ENCODE data around the gene PNKD.

Gene PNKD

DNA sequence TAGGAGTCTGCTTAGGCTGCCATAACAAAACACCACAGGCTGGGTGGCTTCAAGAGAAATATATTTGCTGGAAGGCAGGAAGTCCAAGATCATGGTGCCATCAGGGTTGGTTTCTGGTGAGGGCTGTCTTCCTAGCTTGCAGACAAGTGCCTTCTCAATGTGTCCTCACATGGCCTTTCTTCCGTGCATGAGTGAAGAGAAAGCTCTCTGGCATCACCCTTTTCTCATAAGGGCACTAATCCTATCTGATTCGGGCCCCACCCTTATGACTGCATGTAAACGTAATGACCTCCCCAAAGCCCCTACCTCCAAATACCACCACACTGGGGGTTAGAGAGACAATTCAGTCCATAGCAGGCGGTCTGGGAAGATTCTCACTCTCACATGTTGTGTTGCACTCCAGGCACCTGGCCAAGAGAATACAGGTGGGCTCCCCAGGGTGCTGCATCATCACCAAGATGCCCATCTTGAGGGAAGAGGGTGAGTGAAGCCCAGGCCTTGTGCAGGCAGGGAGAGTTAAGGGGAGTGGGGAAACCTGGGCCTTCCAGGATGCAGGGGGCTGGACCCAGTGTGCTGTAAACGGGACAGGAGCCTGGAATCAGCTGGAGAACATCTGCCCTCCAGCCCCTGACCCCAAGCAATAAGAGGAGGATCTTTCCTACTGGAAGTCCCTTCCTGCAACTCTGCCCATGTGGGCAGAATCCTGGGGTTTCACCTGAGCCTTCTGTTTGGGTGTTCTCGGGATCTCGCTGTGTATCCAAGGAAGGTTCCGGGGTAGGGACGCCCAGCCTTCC lies 96.5 kb downstream of the PNKD start:
- TF ChIP-seq, protein P1, sequence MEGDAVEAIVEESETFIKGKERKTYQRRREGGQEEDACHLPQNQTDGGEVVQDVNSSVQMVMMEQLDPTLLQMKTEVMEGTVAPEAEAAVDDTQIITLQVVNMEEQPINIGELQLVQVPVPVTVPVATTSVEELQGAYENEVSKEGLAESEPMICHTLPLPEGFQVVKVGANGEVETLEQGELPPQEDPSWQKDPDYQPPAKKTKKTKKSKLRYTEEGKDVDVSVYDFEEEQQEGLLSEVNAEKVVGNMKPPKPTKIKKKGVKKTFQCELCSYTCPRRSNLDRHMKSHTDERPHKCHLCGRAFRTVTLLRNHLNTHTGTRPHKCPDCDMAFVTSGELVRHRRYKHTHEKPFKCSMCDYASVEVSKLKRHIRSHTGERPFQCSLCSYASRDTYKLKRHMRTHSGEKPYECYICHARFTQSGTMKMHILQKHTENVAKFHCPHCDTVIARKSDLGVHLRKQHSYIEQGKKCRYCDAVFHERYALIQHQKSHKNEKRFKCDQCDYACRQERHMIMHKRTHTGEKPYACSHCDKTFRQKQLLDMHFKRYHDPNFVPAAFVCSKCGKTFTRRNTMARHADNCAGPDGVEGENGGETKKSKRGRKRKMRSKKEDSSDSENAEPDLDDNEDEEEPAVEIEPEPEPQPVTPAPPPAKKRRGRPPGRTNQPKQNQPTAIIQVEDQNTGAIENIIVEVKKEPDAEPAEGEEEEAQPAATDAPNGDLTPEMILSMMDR (IDR thresholded peaks at IDR 0.05; ENCODE audit: insufficient read depth, low read length, poor library complexity, severe bottlenecking): no peak
- no peak for DNase-seq (ENCODE audit: extremely low read depth, insufficient read length)
- Histone ChIP-seq H3K27me3 (replicated peaks; ENCODE audit: control insufficient read depth, insufficient read depth, low read length) (no peaks in the 10 kb centered on the region), H3K4me3 (replicated peaks; ENCODE audit: low read depth, low read length) (peak overlapping the region; percentile 77), H3K36me3 (ENCODE audit: control insufficient read depth, insufficient read depth, low read length) (no peaks in the 10 kb centered on the region)

DNA sequence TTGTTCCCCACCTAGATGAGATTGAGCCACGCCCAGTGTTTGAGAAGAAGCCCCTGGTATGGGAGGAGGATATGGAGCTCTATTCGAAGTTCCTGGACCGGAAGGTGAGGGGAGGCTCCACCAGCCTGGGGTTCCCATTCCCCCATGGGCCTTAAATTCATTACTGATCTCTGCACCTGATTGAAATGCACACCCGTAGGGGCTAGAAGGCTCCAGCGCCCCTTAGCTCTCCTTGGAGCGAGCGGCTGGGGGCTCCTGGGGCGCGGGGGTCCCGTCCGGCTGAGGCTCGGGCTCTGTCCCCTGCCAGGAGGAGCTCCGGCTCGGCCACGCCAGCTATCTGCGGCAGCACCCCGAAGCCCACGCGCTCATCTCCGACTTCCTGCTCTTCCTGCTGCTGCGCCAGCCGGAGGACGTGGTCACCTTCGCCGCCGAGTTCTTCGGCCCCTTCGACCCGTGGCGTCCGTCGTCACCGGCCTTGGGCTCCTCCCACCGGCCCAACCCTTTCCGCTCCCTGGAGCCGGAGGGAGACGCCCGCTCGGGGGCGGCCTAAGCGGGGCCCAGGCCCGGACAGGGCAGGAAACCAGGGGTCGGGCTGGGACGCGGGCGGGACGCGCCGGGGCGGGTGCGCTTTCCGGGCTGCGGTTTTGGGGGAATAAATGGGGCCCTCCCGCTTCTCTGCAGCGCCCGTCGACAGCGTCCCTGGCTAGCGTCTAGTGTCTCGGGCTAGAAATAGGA lies 97.3 kb downstream of the PNKD start:
- no peaks in the 10 kb centered on the region for H3K36me3 ChIP-seq (ENCODE audit: control insufficient read depth, insufficient read depth, low read length)
- peak; percentile 89 for DNase-seq (ENCODE audit: extremely low read depth, insufficient read length)
- TF ChIP-seq, protein P1 (IDR thresholded peaks at IDR 0.05; ENCODE audit: insufficient read depth, low read length, poor library complexity, severe bottlenecking): no peak
- no peaks in the 10 kb centered on the region for H3K27me3 ChIP-seq (replicated peaks; ENCODE audit: control insufficient read depth, insufficient read depth, low read length)
- peak overlapping the region; percentile 77 for H3K4me3 ChIP-seq (replicated peaks; ENCODE audit: low read depth, low read length)

GRCh38 chr2:218368150-218368528 lies 97.8 kb downstream of the PNKD start:
- no peak for DNase-seq (ENCODE audit: extremely low read depth, insufficient read length)
- Histone ChIP-seq H3K27me3 (replicated peaks; ENCODE audit: control insufficient read depth, insufficient read depth, low read length) (no peaks in the 10 kb centered on the region), H3K36me3 (ENCODE audit: control insufficient read depth, insufficient read depth, low read length) (no peaks in the 10 kb centered on the region), H3K4me3 (replicated peaks; ENCODE audit: low read depth, low read length) (peak overlapping the region; percentile 77)
- TF ChIP-seq, protein P1 (IDR thresholded peaks at IDR 0.05; ENCODE audit: insufficient read depth, low read length, poor library complexity, severe bottlenecking): no peak

DNA sequence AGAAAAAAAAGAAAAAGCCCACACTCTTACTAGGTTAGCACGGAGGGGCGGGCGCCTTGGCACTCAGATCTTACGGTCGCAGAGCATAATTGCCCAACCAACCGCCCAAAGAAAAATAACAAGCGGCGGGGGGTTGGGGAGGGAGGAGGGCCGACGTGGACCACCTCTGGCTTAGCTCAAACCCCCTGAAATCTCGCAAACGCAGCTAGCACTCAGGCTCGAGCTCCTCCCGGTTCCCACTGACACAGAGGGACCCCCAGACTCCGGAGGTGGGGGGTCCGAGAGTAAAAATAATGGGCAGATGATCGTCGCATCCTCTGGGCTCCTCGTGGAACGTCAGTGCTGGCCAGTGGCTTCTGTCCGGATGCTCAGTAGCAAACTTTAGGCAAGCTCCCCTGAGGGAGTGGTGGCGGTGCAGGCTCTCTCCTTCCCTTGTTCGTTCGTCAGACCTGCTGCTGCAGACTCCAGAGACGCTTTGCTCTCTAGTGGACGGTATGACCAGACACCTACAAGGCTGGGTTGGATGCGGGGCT lies 98.4 kb downstream of the PNKD start:
- H3K36me3 ChIP-seq (ENCODE audit: control insufficient read depth, insufficient read depth, low read length): no peaks in the 10 kb centered on the region
- TF ChIP-seq, protein P1 (IDR thresholded peaks at IDR 0.05; ENCODE audit: insufficient read depth, low read length, poor library complexity, severe bottlenecking): no peak
- H3K27me3 ChIP-seq (replicated peaks; ENCODE audit: control insufficient read depth, insufficient read depth, low read length): no peaks in the 10 kb centered on the region
- H3K4me3 ChIP-seq (replicated peaks; ENCODE audit: low read depth, low read length): peak overlapping the region; percentile 77; the same call in 1 of the 2 replicates
- no peak for DNase-seq (ENCODE audit: extremely low read depth, insufficient read length)

DNA sequence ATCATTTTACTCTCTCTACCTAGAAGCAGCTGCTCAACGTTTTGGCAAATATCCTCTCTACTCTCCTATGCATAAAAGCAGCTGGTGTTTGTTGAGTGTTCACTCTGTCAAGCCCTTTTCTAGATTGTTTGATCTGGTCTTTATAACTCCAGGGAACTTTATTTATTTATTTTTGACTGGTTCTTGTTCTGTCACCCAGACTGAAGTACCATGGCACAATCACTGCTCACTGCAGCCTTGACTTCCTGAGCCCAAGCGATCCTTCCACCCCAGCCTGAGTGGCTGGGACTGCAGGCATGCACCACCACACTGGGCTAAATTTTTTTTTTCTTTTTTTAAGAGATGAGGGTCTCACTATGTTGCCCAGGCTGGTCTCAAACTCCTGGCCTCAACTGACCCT lies 99.0 kb downstream of the PNKD start:
- TF ChIP-seq, protein P1 (IDR thresholded peaks at IDR 0.05; ENCODE audit: insufficient read depth, low read length, poor library complexity, severe bottlenecking): no peak
- H3K4me3 ChIP-seq (replicated peaks; ENCODE audit: low read depth, low read length): no peak overlapping the region
- H3K27me3 ChIP-seq (replicated peaks; ENCODE audit: control insufficient read depth, insufficient read depth, low read length): no peaks in the 10 kb centered on the region
- H3K36me3 ChIP-seq (ENCODE audit: control insufficient read depth, insufficient read depth, low read length): no peaks in the 10 kb centered on the region
- DNase-seq (ENCODE audit: extremely low read depth, insufficient read length): no peak

All from GM06990 (cell line).